GM18951 (cell line): ENCODE measurements around the gene TIMM8B.
"Not testable (repeated sequence)": the region's sequence is repeated elsewhere in the genome, so short reads cannot be mapped to it uniquely, and the experiment has no call there.

Experiments used
- POLR2A ChIP-seq: IDR thresholded peaks from 4 replicates; pipeline ENCODE4 v1.6.1; 2011; ENCODE audit warnings: mild to moderate bottlenecking; ENCODE audit not compliant: insufficient read length, insufficient read depth; ENCODE audit errors: extremely low read depth
- in situ Hi-C: fragments of 300-500 bp; cut with MboI; formaldehyde crosslinking; loops from one replicate; pipeline ENCODE4 v1.12.0; 2022; ENCODE audit warnings: low sequenced_read_pairs, mixed read lengths, inconsistent platforms; ENCODE audit not compliant: unreplicated experiment

Gene TIMM8B

GRCh38 chr11:112051768-112052167 is 34.8 kb downstream of the TIMM8B start:
- no peak for TF ChIP-seq POLR2A
- in situ Hi-C loops: no loop called here

- in situ Hi-C loops: no loop called here
- no peak for TF ChIP-seq POLR2A
These were observed 35.8 kb downstream of the TIMM8B start for GRCh38 chr11:112050721-112051120.

- TF ChIP-seq POLR2A: no peak
- in situ Hi-C loops: no loop called here
These were observed 36.8 kb downstream of the TIMM8B start for GRCh38 chr11:112049777-112050176.

GRCh38 chr11:112048256-112048655 is 38.3 kb downstream of the TIMM8B start:
- in situ Hi-C loops: not testable (repeated sequence)

GRCh38 chr11:112046647-112047046 is 39.9 kb downstream of the TIMM8B start:
- in situ Hi-C loops: not testable (repeated sequence)

GRCh38 chr11:112044961-112045360 is 41.6 kb downstream of the TIMM8B start:
- no peak for TF ChIP-seq POLR2A
- in situ Hi-C loops: no loop called here

GRCh38 chr11:112042961-112043304 is 43.6 kb downstream of the TIMM8B start:
- no peak for TF ChIP-seq POLR2A
- in situ Hi-C loops: no loop called here

- TF ChIP-seq POLR2A: no peak
- in situ Hi-C loops: no loop called here
These were observed 44.2 kb downstream of the TIMM8B start for GRCh38 chr11:112042161-112042960.

- TF ChIP-seq POLR2A: no peak
- in situ Hi-C loops: no loop called here
These were observed 49.0 kb downstream of the TIMM8B start for GRCh38 chr11:112037527-112037926.
